ENCODE data around the gene WNT9B.

DNA sequence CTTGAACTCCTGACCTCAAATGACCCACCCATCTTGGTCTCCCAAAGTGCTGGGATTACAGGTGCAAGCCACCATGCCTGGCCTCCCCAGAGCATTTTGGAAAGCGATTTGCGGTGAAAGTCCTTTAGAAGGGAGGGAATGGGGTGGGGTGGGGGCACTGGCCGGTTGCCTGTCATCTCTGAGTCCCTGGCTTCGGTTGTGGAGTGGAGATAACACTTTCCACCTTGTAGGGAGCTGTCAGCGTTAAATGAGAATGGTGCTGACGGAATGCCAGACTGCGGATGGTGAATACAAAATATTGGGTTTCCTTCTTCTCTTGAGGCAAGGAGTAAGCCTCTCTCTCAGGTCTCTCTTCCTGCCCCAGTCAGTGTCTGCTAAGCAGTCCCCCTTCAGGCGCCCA lies 27.7 kb upstream of the WNT9B start:
- TF ChIP-seq POLR2A (IDR thresholded peaks at IDR 0.05; ENCODE audit: low read length): no peak
- TF ChIP-seq GATA1 (IDR thresholded peaks at IDR 0.05; ENCODE audit: low read depth, low read length): no peak
